HG03571 (cell line): ENCODE data around the gene MAP7D2.
"Not testable (repeated sequence)": the region's sequence is repeated elsewhere in the genome, so short reads cannot be mapped to it uniquely, and the experiment has no call there.

Experiments used
- ATAC-seq: cut with Tn5 transposase; IDR thresholded peaks from one replicate; pipeline ENCODE4 v1.9.1; 2021; ENCODE audit not compliant: unreplicated experiment

MAP7D2 gene

DNA sequence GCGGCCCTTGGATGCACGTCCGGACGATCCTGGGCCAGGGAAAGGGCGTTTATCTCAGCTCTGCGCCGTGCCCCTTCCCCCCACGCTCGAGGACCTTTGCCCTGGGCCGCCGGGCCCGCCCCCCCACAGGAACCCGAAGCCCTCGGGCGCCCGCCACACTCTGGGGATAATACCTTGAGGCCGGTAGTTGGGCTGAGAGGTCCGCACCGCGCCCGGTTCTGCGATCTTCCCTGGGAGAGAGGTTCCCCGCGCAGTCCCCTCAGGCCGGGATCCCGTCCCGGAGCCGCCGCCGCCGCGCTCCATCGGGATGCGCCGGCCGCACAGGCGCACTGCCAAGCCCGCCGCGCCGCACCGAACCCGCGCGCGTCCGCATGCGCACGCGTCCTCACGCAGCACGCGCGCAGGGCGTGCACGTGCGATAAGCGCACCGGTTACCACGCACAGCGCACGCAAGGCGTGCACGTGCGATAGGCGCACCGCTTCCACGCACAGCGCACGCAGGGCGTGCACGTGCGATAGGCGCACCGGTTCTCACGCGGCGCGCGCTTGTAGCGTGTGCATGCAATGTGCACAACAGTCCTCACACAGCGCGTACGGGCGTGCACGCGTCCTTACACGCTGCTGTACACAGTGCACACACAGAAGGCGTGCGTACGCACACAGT is at the start of gene MAP7D2:
Gene MAP7D2, minus strand, starts transcription at position 331 of the 664 bp plus-strand sequence. Its CDS starts 28 bp downstream, at position 303.
- no peak for ATAC-seq

DNA sequence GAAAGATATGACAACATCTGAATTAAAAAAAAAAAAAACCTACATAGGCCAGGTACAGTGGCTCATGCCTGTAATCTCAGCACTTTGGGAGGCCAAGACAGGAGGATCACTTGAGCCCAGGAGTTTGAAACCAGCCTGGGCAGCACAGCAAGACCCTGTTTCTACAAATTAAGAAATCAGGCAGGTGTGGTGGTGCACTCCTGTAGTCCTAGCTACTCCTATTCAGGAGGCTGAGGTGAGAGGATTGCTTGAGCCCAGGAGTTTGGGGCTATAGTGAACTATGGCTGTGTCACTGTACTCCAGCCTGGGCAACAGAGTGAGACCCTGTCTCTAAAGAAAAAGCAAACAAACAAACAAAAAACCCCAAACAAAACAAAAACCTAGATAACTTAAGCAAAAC is 45.8 kb upstream of the MAP7D2 start:
- not testable (repeated sequence) for ATAC-seq

DNA sequence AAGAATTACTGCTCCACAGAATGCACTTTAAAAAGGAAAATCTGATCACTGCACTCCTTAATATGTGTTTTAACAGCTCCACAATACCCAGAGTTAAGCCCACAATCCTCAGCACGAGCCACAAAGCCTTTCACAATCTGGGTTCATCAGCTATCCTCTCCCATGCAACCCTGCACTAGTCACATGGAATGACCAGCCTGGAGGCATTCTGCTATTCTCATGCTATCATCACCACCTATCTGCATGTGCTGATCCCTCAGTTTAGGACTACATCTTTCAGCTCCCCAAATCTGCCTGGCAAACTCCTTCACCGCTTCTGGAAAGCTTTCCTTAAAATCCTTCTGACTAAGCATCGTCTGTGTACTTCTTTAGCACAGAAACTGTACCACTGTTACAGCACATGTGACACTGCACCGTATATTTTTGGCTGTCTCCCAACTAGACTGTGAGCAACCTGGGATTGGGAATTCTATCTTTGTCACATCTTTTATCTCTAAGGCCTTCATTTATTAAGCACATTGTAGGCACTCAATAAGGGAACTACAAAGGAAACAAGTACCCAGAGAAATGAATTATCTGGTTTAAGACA is 43.2 kb upstream of the MAP7D2 start:
- no peak for ATAC-seq

DNA sequence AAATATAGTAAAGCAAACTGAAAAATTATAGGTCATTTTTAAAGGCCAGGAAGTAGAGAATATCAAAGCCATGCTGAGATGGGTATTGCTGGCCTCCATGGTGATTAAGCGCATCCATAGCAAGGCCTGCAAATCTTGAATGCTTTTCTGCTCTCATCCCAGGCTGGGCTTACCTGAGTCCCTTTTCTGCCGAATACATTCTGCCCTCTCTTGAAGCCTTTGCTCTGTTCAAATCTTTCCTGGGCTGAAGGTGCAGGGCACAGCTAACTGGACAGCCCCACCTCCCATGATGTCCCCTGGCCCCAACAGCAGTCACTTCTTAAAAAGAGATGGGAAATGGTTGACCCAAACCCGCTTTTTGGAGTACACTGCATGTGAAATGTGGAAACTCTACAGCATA is 35.0 kb upstream of the MAP7D2 start:
- no peak for ATAC-seq

DNA sequence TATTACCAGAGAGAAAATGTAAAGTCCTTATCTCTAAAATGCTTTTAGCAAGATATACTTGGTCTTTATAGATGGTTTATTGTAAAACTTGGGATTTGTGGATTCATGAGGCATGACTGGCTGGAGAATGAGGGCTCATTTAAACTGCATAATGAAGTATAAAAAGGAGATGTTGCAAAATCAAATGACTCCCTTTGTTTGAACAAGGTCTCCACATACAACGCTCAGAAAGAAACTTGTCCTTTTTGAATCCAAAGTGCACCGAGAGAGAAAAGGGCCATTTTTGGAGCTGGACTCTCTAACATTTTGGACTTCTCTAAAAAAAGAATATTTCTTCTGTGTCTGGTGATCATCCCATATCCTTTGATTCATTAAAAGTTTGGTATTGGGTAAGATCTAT is 32.6 kb upstream of the MAP7D2 start:
- ATAC-seq: no peak

DNA sequence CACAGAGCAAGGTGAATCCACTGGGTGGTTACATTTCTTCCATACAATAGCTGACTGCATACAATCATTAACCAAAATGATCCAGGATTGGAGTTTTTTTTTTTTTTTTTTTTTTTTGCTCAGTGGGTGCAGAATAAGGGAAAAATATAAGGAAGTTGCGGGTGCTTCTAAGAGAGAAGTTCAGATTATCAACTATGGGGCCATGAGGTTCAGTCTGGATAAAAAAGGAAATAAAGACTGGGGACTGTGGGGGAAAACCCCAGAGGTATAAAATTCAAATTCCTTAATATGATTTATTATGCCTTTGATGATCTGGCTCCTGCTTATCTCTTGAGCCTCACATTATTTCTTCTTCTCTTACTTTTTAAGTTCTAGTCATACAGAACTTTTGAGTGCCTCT is 30.9 kb upstream of the MAP7D2 start:
- ATAC-seq: no peak

DNA sequence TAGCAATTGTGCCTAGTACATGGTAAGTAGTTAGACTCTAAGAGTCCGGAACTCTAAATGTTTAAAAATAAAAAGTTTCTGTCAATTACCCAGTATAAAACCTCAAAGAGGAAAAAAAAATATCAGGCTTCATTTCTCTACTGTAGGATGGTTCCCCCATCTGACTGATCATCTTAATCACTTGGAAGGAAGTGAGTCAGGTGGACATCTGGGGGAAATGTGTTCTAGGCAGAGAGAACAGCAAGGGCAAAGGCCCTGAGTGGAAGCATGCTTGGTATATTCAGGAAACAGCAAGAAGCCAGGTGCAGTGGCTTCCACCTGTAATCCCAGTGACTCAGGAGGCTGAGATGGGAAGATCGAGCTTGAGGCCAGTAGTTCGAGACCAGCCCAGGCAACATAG is 27.8 kb upstream of the MAP7D2 start:
- no peak for ATAC-seq

DNA sequence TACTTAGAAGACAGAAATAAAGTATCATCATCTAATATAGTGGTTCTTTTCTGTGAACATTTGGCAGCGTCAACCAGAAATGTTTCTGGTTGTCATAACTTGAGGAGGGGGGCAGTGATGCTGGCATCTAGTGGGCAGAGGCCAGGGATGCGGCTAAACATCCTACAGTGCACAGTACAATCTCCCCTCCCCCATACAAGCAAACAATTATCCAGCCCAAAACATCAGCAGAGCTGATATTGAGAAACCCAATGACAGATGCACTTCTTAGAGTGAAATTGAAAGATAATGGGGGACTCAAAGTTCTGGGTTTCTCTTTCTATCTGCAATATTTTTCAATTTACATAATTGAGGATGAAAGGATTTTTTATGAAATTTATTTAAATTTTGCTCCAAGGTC is 26.9 kb upstream of the MAP7D2 start:
- no peak for ATAC-seq

DNA sequence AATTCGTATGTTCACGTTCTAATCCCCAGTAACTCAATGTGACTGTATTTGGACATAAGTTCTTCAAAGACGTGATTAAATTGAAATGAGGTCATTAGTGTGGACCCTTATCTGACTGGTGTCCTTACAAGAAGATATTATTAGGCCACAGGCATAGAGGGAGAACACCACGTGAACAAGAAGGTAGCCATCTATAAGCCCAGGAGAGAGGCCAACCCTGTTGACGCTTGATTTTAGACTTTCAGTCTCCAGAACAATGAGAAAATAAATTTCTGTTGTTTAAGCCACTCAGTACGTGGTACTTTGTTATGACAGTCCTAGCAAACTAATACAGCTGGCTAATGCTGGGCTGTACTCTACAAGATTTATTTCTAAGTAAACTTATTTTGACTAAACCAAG is 26.4 kb upstream of the MAP7D2 start:
- no peak for ATAC-seq

DNA sequence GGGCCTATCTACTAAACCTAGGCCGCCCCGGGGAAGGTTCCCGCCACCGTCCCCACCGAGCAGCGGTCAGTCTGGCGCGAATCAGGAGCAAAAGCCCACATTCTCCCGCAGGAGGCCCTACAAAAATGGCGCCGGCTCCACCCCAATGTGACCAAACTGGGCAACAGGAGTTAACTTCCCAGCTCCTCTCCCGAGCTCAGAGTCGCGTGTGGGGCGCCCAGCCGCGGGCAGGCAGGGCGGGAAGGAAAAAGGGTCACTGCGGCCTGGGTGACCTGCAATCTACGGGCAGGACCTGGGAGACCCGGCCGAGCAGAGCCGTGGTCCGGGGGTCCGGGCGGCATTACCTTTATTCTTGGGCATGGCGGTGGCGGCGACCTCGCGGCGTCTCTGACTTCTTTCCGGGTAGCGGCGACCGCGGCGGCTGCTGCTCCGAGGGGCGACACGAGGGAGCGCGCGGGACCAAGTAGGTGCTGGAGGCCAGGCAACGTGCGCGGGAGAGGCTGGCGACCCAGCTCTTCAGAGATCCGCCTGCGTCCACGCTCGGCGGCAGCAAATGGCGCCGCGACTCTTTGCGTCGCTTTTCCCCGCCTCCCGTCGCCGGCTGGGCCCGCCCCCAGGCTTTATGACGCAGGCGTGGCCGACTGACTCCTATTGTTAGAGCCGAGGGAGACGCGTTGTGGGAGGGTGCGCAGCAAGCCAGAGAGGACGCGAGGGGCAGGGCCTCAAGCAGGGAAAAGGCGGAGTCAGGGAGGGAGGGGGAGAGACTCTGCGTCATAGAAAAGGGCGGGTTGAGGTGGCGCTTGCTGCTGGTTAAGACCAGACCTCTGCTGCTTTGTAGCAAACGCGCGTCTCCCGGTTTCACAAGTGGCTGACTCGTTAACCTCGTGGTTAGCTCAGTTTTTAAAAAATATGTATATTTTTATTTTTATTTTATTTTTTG is 24.8 kb upstream of the MAP7D2 start, which contains the start of gene EIF1AX:
Gene EIF1AX, minus strand, starts transcription at position 558 of the 940 bp plus-strand sequence. Its CDS starts 198 bp downstream, at position 360.
- peak; percentile 99 for ATAC-seq

DNA sequence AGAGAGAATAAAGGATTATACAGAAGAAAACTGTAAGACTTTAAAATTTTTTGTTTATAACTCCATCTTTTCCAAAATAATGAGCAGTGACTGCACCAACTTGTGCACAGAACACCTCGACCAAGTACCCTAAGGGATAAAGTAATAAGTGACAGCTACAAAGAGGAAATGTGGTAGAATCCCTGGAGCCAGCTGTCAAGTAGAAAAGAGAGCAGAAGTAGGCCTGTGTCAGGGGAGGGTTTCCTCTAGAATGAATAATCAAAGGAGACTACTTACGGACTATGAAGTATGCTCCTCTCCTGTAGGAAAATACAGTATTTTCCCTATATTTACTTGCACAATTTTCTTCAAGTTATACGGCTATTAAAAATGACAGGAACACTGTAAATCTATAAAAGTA is 23.7 kb upstream of the MAP7D2 start:
- ATAC-seq: no peak

DNA sequence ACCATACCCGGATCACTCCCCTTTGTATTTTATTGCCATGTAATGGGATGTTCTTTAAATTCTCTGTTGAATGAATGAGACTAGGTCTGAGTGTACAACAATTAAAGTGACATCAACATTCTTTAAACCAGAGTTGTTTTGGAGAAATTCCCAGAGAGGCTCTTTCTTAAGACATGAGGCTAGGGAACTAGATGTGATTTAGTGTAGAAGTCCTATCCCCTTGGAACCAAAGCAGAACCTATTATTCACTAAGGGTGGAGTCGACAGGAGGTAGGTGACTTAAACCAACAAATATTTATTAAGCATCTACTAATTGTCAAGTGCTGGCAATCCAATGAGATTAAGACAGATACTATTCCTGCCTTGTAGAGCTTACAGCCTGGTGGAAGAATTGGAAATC is 23.3 kb upstream of the MAP7D2 start:
- no peak for ATAC-seq

DNA sequence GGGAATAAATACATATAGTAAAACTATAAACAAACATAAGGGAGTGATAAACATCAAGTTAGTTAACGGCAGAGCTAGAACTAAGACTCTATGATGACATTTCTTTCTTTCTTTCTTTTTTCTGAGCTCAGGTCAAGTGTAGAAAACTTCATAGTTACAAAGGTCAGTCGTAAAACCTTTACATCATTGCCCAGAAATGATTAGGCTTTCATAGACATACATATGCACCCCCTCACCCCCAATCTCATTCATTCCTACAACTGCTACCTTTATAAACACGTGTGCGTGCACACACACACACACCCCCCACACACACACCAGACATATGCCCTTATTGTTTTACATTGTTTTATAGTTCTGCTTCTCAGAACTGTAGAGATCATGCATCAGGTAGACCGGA is 19.2 kb upstream of the MAP7D2 start:
- no peak for ATAC-seq

DNA sequence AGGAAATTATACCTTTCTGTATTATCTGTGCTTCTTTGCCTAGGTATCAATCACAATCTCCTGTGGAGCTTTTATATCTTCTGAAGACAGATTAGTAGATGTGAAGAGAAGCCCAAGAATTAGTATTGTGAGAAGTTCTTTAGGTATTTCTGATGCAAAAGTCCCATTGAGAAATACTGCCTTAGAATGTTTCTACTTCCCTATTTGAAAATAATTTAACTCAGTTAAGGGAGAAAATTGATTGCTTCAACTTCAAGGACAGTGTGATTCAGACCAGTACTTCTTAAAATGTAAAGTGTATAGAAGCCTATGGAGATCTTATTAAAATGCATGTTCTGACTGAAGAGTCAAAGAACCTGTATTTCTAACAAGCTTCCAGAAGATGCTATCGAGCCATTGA is 16.0 kb upstream of the MAP7D2 start:
- ATAC-seq: no peak

DNA sequence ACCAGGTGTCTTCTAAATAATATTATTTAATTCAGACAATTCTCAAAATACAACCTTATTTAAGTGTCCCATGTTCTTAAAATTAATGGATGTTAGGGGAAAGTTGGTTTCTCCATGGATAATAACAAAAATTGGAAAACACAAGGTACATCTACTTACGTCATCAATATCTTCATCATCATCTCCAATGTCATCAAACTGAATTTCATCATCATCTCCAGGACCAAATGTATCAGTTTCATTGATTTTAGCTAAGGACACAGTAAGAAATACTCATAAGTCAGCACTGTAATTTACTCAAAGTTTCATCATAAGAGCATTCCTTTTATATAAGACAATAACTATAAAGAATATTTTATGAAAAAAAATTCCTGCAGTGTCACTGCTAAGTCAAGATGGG is 13.7 kb upstream of the MAP7D2 start:
- no peak for ATAC-seq

DNA sequence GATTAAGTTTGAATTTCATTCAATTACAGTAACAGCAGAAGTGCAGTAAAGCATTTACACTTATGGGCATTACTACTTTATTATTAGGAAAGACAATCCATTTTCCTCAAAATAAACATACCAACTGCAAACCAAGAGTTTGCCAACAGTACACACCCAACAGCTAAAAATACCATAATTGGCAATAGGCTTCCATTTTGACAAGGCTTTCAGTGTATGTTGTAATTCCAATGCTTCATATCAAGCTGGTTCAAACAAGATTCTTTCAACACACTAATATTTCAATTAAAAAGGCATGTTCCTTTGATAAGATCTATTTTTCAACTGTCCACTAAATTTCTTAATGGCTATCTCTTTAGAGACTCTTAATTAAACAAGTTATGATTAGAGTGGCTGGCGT is 12.8 kb upstream of the MAP7D2 start:
- no peak for ATAC-seq

DNA sequence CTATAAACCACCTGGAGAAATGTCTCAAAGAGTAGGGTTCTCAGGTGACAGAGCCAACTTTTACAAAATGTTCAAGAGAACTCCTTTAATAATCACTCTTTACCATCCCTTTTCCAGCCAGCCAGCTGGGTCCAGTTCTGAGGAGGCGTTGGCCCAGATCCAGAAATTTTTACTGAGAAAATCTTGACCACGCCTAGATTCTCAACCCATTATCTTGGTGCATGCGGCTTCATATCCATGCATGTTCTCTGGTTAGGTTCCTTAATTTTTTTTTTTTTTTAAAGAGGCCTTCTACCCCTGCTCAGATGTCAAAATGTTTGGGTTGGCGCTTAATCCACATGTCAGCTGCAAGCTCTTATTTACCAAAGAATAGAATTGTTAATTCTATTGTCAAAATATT is 12.0 kb upstream of the MAP7D2 start:
- no peak for ATAC-seq

DNA sequence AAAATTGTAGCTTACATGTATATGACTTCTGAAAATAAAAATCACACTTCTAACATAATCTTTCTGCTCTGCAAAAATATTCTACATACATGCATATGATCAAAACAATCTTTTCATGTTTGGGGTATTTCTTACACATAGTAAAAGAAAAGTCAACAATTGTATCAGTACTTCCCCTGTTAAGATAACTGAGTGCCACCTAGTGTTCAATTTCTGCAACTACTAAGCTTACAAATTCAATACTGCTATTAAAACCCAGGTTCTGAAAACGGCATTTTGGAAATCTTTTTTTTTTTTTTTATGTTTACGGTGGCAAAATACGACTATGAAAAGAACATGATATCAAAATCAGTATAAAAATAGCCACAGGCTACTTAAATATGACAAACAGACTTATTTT is 10.7 kb upstream of the MAP7D2 start:
- ATAC-seq: not testable (repeated sequence)

DNA sequence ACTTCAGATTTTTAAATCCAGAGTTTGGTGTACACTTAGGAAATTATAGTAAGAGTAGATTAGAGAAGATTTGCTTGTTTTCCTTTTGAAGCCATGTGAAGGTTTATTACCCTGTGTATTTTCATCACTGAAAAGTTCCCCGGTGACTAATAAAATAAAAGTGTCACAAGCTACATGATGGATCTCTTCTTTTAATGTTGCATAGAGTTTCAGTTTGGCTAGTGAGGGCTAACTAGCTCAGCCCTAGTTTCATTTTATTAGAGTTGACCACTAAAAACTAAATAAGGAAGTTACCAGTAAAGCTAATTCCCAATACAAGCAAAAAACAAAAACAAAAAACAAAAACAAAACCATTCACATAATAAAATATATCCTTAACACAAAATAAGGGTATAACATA is 10.1 kb upstream of the MAP7D2 start:
- not testable (repeated sequence) for ATAC-seq

DNA sequence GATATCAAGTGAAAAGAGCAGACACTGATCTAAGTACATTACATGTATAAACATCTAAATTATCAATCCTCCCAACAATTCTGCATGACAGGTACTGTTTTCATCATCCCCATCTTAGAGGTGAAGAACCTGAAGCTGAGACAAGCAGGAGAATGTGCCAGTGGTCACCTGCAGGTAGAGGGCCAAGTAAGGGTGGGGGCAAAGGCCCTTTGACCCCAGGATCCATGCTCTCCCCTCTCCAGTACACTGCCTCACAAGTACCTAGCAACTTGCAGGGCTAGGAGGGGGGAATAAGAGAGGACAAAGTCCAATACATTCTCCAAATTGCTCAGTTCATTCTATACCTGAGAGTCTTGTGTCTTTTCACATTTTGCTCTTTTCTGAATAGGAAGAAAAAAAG is 8.3 kb upstream of the MAP7D2 start:
- ATAC-seq: no peak

DNA sequence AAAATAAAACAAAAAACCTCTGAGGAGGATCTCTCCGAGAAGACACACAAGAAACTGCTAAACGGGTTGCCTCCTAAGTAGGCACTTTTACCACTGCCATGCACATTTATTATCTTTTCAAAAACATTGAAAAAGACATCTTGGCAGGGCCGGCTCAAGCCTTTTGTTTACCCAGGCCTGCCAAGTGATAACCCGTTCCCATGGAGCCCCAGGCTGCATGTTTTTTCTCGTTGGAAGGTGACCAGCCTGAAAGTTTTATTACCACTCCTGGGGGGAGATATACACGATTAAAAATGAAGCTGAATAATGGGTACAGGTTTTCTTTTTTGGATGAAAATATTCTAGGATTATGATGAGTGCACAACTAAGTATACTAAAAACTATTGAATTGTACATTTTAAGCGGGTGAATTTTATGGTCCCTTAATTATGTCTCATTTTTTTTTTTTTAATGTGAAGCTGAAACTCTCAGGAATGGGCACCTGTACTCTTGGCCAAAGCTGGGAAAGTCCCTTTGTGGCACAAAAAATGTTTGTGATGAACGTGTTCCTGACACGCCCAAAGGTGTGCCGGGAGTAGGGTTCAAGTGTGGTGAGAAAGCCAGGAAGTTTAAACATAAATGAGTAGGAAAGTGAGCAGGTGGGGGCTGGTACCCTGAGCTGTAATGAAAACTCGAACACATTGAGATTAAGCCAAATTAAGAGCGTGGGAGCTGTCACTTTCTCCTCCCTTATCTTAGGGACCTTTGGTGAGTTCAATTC is 1.5 kb upstream of the MAP7D2 start:
- ATAC-seq: no peak
